K562 (cell line): ENCODE data around the gene CDK14. TPM values are rescaled to one million over a fixed set of nuclear protein-coding genes. Genes with fewer than 3 reads are reported as not detected.

Experiments used
- HNRNPH1 ChIP-seq: fragments of 200-400 bp; formaldehyde crosslinking; optimal IDR thresholded peaks from 2 replicates; pipeline ENCODE3; 2017; ENCODE audit warnings: low read depth, mild to moderate bottlenecking, low read length, moderate library complexity
- MGA ChIP-seq: fragments of 450-650 bp; IDR thresholded peaks from 2 replicates; pipeline ENCODE4 v1.6.1; 2016; ENCODE audit warnings: mild to moderate bottlenecking, moderate library complexity
- TGIF2 ChIP-seq: sonication (generic); formaldehyde crosslinking; IDR thresholded peaks from 2 replicates; pipeline ENCODE4 v1.8.1; 2022; ENCODE audit warnings: mild to moderate bottlenecking, missing genetic modification reagents, moderate library complexity
- ZNF449 ChIP-seq: fragments of 250-450 bp; sonication (Bioruptor Pico); IDR thresholded peaks from 2 replicates; pipeline ENCODE4 v1.8.0; 2022; ENCODE audit warnings: moderate library complexity, mild to moderate bottlenecking, inconsistent platforms
- polyA plus RNA-seq, 8 experiments: library from polyadenylated mRNA; depleted of rRNA in 4 of 8; stranded (reverse) in 5 of 8; unstranded in 3 of 8; fragments of >200 nt; fragmentation: Nextera tagmentation in 2 of 8; fragmentation: Illumina TruSeq in 1 of 8; extraction: Ambion mirVana in 2 of 8; extraction: Trizol in 1 of 8; gene quantifications; 2 replicates each; pipeline versions ENCODE4 v1.2.1 to v1.2.3, GENCODE V29; 2011 to 2014; ENCODE audit warnings: inconsistent platforms in 1 of 8, missing spikeins in 1 of 8
- total RNA-seq, 7 experiments: library from RNA; depleted of rRNA in 6 of 7; stranded (reverse); fragments of >200 nt in 6 of 7; fragmentation: Illumina TruSeq in 2 of 7; extraction: Trizol in 2 of 7; gene quantifications; 2 replicates each; pipeline versions ENCODE4 v1.2.1 to v1.2.3, GENCODE V29; 2011 to 2021; ENCODE audit warnings: low replicate concordance in 1 of 7
- TF ChIP-seq, protein P1 (sequence below), 2 experiments: fragments of 450-650 bp; conservative IDR thresholded peaks; 2 replicates each; pipeline ENCODE4 v1.6.1; 2017; ENCODE audit warnings: mild to moderate bottlenecking in 2 of 2, moderate library complexity in 2 of 2
- TF ChIP-seq, protein P2 (sequence below): fragments of 200-800 bp; sonication (Bioruptor generic); IDR thresholded peaks from 2 replicates; pipeline ENCODE4 v1.6.1; 2016; ENCODE audit warnings: missing genetic modification characterization, missing compliant biosample characterization

The CDK14 gene
- total and polyA plus RNA-seq, 9 of the 15 experiments (the other 6 are each of a cell fraction or from before 2014, with no cell fraction given) = 0.03 to 0.91 (median 0.16) TPM

GRCh38 chr7:91098566-91098965 lies 502.4 kb downstream of the CDK14 start (continued):
- TF ChIP-seq MGA (no peak), TGIF2 (CRISPR knock-in tag) (no peak), HNRNPH1 (no peak), ZNF449 (CRISPR knock-in tag) (no peak)
- TF ChIP-seq, protein P1, sequence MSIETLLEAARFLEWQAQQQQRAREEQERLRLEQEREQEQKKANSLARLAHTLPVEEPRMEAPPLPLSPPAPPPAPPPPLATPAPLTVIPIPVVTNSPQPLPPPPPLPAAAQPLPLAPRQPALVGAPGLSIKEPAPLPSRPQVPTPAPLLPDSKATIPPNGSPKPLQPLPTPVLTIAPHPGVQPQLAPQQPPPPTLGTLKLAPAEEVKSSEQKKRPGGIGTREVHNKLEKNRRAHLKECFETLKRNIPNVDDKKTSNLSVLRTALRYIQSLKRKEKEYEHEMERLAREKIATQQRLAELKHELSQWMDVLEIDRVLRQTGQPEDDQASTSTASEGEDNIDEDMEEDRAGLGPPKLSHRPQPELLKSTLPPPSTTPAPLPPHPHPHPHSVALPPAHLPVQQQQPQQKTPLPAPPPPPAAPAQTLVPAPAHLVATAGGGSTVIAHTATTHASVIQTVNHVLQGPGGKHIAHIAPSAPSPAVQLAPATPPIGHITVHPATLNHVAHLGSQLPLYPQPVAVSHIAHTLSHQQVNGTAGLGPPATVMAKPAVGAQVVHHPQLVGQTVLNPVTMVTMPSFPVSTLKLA (conservative IDR thresholded peaks at IDR 0.05) = no peak
- TF ChIP-seq, protein P2, sequence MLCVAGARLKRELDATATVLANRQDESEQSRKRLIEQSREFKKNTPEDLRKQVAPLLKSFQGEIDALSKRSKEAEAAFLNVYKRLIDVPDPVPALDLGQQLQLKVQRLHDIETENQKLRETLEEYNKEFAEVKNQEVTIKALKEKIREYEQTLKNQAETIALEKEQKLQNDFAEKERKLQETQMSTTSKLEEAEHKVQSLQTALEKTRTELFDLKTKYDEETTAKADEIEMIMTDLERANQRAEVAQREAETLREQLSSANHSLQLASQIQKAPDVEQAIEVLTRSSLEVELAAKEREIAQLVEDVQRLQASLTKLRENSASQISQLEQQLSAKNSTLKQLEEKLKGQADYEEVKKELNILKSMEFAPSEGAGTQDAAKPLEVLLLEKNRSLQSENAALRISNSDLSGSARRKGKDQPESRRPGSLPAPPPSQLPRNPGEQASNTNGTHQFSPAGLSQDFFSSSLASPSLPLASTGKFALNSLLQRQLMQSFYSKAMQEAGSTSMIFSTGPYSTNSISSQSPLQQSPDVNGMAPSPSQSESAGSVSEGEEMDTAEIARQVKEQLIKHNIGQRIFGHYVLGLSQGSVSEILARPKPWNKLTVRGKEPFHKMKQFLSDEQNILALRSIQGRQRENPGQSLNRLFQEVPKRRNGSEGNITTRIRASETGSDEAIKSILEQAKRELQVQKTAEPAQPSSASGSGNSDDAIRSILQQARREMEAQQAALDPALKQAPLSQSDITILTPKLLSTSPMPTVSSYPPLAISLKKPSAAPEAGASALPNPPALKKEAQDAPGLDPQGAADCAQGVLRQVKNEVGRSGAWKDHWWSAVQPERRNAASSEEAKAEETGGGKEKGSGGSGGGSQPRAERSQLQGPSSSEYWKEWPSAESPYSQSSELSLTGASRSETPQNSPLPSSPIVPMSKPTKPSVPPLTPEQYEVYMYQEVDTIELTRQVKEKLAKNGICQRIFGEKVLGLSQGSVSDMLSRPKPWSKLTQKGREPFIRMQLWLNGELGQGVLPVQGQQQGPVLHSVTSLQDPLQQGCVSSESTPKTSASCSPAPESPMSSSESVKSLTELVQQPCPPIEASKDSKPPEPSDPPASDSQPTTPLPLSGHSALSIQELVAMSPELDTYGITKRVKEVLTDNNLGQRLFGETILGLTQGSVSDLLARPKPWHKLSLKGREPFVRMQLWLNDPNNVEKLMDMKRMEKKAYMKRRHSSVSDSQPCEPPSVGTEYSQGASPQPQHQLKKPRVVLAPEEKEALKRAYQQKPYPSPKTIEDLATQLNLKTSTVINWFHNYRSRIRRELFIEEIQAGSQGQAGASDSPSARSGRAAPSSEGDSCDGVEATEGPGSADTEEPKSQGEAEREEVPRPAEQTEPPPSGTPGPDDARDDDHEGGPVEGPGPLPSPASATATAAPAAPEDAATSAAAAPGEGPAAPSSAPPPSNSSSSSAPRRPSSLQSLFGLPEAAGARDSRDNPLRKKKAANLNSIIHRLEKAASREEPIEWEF = no peak
